AG09319 (cell line): ENCODE results near the gene TRIP13.
"Not testable (repeated sequence)": the region's sequence is repeated elsewhere in the genome, so short reads cannot be mapped to it uniquely, and the experiment has no call there.

ENCODE experiments used
- DNase-seq: peaks from one replicate; pipeline ENCODE4 v3.0.0-alpha.2; 2010; ENCODE audit warnings: low read depth; ENCODE audit errors: extremely low read depth
- TF ChIP-seq, protein P1 (sequence below): IDR thresholded peaks from 2 replicates; pipeline ENCODE4 v1.5.1; 2011; ENCODE audit warnings: low read depth, mild to moderate bottlenecking, inconsistent platforms, low read length, moderate library complexity

TRIP13 gene

DNA sequence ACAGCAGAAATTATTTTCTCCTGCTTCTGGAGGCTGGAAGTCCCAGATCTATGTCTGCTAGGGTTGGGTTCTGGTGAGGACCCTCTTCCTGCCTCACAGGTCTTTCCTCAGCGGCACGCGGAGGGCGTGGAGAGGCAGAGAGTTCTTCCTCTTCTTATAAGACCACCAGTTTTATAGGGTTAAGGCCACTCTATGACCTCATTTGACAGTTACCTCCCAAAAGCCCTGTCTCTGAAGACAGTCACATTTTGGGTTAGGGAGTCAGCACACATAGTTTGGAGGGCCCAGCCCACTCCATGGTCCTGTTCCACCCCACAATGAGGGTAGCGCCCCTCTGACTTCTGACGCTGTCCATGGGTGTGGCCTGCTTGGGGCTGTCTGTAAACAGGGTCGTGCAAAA, 46.7 kb downstream of the TRIP13 start:
- DNase-seq = no peak
- TF ChIP-seq, protein P1, sequence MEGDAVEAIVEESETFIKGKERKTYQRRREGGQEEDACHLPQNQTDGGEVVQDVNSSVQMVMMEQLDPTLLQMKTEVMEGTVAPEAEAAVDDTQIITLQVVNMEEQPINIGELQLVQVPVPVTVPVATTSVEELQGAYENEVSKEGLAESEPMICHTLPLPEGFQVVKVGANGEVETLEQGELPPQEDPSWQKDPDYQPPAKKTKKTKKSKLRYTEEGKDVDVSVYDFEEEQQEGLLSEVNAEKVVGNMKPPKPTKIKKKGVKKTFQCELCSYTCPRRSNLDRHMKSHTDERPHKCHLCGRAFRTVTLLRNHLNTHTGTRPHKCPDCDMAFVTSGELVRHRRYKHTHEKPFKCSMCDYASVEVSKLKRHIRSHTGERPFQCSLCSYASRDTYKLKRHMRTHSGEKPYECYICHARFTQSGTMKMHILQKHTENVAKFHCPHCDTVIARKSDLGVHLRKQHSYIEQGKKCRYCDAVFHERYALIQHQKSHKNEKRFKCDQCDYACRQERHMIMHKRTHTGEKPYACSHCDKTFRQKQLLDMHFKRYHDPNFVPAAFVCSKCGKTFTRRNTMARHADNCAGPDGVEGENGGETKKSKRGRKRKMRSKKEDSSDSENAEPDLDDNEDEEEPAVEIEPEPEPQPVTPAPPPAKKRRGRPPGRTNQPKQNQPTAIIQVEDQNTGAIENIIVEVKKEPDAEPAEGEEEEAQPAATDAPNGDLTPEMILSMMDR = no peak

GRCh38 chr5:940741-941140, 48.1 kb downstream of the TRIP13 start:
- DNase-seq = not testable (repeated sequence)

DNA sequence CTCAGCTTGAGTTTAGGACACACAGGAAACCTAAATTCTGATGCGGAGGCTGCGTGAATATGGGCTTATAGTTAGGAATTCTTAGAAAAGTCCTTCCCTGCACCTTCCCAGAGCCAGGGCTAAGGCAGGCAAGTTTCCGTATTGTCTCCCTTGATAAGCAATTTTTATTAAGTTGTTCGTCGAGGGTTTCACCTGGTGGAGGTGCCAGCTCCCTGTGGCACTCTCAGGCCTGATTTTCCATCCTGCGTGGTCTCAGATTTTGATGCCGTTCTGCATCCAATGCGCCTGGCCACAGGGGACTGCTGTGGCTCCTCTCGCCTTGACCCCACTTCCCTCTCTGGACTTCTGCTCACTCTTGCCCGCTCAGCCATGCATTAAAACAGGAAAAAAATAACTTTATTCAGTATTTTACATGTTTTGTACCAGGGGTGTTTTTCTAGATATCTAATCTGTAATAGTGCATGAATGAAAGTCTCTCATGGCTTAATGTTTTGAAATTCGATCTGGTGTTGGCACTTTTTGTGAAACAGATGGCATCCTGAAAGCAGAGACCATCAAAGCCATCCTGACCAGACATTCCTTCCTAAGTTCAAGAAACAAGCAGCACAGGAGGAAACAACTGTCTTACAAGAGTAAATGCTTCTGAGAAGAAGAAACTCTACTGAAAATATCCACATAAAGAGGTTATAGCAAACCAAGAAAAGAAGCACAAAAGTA, 50.7 kb downstream of the TRIP13 start:
- TF ChIP-seq, protein P1 = no peak
- no peak for DNase-seq

DNA sequence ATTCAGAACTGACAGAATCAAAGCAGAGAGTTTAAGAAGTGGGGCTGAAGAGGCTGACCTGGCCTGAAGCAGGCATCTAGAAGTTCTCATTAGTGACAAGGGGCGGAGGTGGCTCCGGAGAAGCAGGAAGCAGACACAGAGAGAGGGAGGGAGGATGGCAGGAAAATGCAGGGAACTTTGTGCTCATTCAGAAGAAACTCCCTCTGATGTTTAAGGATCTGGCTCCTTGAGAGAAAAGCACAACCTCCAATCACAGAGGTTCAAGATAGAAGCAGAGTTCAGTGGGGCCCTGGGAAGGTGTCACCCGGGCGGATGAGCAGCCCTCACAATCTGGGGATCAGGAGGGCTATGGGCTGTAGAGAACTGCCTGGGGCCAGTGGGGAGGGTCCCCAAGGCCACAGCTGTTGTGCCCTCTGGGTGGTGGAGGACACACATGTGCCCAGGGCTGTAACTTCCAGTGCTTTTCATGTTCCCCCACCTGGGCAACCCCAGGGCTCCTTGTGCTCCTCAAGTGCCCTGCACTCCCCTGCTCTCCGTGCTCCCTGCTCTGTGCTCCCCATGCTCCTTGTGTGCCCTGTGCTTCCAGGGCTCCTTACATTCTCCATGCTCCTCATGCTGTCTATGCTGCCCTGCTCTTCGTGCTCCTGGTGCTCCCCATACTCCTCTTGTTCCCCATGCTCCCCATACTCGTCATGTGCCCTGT, 51.4 kb downstream of the TRIP13 start:
- TF ChIP-seq, protein P1 = no peak
- no peak for DNase-seq

DNA sequence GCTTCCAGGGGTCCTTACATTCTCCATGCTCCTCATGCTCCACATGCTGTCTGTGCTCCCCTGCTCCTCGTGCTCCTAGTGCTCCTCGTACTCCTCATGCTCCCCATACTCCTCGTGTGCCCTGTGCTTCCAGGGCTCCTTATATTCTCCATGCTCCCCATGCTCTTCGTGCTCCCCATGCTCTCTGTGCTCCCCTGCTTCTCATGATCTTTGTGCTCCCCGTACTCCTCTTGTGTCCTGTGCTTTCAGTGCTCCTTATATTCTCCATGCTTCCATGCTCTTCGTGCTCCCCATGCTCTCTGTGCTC, 51.9 kb downstream of the TRIP13 start:
- TF ChIP-seq, protein P1 = no peak

DNA sequence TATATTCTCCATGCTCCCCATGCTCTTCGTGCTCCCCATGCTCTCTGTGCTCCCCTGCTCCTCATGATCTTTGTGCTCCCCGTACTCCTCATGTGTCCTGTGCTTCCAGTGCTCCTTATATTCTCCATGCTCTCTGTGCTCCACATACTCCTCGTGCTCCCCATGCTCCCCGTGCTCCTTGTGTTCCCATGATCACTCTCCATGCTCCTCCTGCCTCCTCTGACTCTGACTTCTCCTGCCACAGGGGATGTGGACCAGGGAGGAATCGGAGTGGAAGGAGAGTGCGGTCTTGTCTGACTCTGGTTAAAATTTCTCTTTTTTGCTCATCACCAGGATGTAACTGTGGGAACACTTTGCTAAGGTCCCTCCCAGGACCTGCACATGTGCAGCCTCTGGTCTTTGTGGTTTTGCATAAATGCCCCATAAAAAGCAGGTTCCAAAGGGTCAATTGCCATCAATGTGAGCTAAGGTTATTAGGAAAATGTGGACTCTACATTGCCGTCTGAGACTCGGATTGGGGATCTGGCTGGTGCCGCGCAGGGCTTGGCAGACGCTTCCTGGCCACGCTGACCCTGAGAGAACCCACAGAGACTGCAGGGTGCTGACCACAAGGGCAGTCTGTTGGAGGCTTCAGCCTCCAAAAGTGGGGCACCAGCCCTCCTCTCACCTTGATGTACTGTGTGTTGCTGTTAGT, 52.5 kb downstream of the TRIP13 start:
- no peak for DNase-seq
- TF ChIP-seq, protein P1 = no peak

More for the DNA sequence above, 51.9 kb downstream of the TRIP13 start:
- no peak for DNase-seq

DNA sequence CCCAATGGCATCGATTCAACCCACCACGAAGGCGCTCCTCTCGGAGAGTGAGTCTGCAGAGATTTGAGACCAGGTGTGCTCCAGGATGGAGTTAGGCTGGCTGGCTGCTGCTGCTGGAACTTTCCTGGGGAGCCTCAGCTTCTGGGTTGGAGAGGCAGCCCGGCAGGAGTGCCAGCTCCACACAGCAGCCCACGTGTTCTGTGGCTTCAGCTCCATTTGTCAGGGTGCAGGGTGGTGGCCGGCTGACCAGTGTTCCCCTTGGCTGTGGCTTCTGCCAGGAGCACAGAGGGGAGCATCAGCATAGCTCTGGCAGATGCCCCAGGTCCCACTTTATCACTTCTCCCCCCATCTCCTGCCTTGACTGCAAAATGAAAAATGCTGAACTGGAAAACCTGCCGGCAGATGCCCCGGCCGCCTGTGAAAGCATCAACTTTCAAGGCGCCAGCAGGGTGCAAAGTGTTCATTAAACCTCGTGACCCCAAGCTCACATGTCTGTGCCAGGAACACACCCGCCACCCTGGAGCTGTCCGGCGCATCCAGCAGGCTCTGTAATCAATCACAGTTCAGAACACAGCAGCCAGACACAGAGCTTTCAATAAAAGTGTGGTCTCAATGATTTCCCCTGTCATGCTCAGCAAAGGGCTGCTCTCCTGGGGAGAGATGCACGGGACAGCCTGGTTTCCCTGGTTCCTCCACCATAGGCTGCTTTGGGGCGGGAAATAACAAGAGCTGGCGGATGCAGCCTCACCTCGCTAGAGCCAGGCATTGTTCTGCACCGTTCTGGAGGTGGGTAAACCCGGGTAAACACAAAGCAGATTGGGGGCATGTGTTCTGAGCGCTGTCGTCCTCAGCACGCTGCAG, 53.2 kb downstream of the TRIP13 start:
- DNase-seq = no peak
- TF ChIP-seq, protein P1 = no peak
